Subcutaneous adipose tissue (tissue), 4 donors: ENCODE measurements around the gene TMPRSS4. TPM values are rescaled to one million over a fixed set of nuclear protein-coding genes. Genes with fewer than 3 reads are reported as not detected.

Source experiments
- CTCF ChIP-seq: fragments of 450-650 bp; IDR thresholded peaks from one replicate; pipeline ENCODE4 v1.5.1; 2016; ENCODE audit warnings: low read depth, mild to moderate bottlenecking, control low read depth, antibody characterized with exemption, moderate library complexity
- total RNA-seq, 4 donors: library from RNA; depleted of rRNA; stranded (reverse); fragments of >200 nt; gene quantifications; one replicate each; pipeline ENCODE4 v1.1.0, GENCODE V29; 2016

The TMPRSS4 gene
- total RNA-seq, 4 donors from 2014 or later: 1.1 TPM; not detected in 3

GRCh38 chr11:118092907-118093571 is 16.2 kb downstream of the TMPRSS4 start:
- TF ChIP-seq CTCF: no peak

DNA sequence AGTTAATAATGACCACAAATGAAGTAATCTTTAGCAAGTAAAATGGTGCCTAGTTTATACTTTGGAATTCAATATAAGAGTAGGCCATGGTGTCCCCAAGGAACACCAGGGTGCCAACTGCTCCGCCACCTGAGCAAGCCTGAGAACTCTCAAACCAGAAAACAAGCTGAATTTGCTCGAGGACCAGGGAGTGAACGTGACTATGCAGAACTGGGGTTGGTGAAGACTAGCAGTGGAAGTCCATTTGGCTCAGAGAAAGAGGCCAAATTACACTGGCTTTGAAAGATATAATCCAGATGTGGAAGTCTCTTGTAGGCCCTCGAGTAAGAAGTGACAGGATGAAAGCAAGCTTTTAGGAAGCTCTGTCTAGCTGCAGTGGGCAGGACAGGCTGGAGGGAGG is 18.6 kb downstream of the TMPRSS4 start:
- no peak for TF ChIP-seq CTCF

DNA sequence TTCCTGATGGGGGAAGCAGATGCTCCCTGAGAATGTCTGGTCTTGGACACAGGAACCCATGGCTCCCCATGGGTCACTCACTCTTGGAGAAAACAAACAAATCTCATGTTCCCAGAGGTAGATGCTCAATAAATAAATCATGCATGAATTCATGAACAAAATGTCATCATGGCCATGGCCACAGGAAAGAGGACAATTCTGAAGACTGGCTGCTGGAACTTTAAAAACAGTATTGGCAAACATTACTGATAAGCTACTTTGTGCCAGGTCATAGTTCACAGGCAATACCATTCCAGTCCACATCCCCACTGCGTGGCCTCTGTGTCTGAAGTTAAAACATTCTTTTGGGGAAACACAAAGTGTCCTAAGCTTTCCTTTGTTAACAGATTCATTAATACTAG is 19.1 kb downstream of the TMPRSS4 start:
- no peak for TF ChIP-seq CTCF

GRCh38 chr11:118098996-118099837 is 22.3 kb downstream of the TMPRSS4 start:
- TF ChIP-seq CTCF: no peak

DNA sequence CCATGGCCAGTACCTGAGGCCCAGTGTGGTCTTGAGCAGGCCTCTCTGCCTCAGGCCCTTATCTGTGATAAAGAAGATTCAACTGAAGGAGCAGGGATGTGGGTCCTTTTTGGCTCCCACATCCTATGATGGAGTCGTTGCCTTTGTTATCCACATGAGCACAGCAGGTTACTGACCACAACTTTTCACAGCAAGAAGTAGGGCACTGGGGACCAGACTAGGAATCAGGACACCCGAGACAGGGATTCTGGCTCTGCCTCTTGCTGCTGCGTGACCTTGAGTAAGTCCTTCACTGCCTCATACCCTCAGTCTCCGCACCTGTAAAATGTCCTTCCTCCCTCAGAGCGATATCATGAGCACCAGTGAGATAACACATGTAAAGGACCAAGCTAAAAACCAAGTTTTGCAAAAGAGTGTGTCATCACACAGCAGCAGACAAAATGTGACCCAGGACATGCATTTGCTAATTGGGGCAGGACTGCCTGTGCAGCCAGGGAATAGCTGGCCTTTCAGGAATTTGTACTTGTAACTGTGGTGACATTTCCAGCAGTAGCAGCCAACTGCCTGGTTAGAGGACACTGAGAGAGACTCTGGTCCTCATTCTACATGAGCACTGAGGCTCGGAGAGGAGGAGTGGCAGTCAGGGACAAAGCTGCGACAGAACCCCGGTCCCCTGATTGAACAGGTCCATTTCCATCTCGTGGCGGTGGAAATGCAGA is 23.1 kb downstream of the TMPRSS4 start:
- TF ChIP-seq CTCF: no peak

DNA sequence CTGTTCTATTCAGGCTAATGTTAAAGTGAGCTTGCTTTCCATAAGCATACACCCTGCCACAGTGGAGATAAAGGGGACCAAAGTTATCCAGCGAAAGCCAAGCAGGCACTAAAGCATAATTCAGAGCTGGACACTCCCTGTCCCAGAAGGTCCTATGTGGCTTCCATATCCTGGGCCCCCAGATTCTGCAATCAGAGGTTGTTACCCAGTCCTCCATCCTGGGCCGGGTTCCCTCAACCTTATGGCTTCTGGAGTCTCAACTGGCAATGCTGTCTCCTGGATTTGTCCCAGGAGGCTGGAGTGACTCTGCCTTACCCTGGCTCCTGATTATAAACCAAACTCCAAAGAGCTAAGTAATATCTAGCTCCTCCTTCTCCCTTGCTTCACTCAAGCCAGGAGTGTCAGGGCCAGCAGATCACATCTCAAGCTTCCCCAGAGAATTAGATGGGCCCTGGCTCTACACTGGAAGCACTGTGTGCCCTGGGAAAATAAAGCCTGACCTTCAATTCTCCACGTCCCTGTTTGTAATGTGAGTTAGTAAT is 23.9 kb downstream of the TMPRSS4 start:
- no peak for TF ChIP-seq CTCF
